HCT116 (cell line): ENCODE results near the gene ZNRF3.

Experiments
- CEBPB ChIP-seq: IDR thresholded peaks from 2 replicates; pipeline ENCODE4 v1.6.1; 2012; ENCODE audit warnings: low read depth
- CTCF ChIP-seq, 3 experiments: fragments of 200-600 bp in 1 of 3; sonication (generic) in 1 of 3; IDR thresholded peaks in 2 of 3; conservative IDR thresholded peaks in 1 of 3; 2 replicates each; pipeline ENCODE4 v1.5.1; 2012 to 2017; ENCODE audit warnings: low read depth in 2 of 3, low read length in 2 of 3, antibody characterized with exemption in 1 of 3, borderline replicate concordance in 1 of 3, control low read depth in 1 of 3, mild to moderate bottlenecking in 1 of 3, mixed read lengths in 1 of 3, mixed run types in 1 of 3, moderate library complexity in 1 of 3; ENCODE audit not compliant: insufficient read depth in 1 of 3
- EZH2 ChIP-seq: fragments of 200-600 bp; sonication (generic); IDR thresholded peaks from 2 replicates; pipeline ENCODE4 v1.6.1; 2017; ENCODE audit warnings: antibody characterized with exemption, mixed run types
- FOSL1 ChIP-seq: IDR thresholded peaks from 2 replicates; pipeline ENCODE4 v1.6.1; 2012; ENCODE audit warnings: low read depth
- POLR2A ChIP-seq: IDR thresholded peaks from 2 replicates; pipeline ENCODE4 v1.7.0; 2011; ENCODE audit warnings: borderline replicate concordance; ENCODE audit not compliant: insufficient read depth, insufficient read length; ENCODE audit errors: extremely low read depth
- POLR2AphosphoS5 ChIP-seq: IDR thresholded peaks from 2 replicates; pipeline ENCODE4 v1.6.1; 2011; ENCODE audit warnings: mild to moderate bottlenecking, low read depth, low read length, moderate library complexity
- ZNF274 ChIP-seq: fragments of 200-500 bp; sonication (Bioruptor generic); IDR thresholded peaks from 2 replicates; pipeline ENCODE4 v1.6.1; 2014; ENCODE audit warnings: mild to moderate bottlenecking, low read depth, low read length, inconsistent platforms

DNA sequence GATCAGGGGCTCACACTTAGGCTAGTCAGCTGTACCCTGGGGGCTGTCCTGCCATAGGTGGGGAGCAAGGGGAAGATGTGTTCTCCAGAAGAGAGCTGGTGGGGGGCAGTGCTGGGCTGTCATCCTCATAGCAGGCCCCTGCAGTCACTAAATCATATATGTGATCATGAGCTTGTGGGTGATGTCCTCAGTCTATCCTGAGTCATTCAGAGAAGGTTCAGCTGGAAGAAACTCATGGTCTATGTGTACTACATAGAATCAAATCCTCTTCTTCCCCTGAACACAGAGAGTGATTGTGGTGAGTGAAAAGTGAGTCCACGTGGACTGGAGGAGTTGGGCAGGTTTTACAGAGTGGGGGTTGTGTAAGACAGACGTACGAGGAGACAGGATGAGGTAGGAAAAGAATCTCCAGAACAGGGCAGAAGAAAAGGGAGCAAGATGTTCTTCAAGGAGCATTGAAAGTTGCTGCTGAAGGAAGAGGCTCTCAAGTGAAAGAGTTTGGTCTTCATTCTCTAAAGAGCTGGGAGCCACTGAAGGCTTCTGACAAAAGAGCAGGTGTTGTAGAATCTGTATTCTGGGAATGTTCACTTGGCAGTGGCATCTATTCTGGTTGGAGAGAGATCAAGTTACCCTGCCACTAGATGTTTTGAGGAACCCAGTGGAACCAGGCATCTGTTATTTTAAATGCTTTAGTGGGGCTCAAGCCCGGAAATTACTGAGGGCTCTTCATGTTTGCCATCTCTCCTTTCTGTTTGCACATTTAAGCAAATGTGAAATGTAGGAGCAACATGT is 109.4 kb downstream of the ZNRF3 start:
- no peak for TF ChIP-seq FOSL1
- no peak for TF ChIP-seq CTCF (IDR thresholded peaks at IDR 0.05 in 2 of 3, conservative IDR thresholded peaks at IDR 0.05 in 1 of 3; ENCODE audit: borderline replicate concordance in 1 of 3, insufficient read depth in 1 of 3, low read depth in 2 of 3, low read length in 2 of 3)
- TF ChIP-seq POLR2A, result no peak
- TF ChIP-seq CEBPB, result no peak
- no peak for TF ChIP-seq POLR2AphosphoS5
- no peak for TF ChIP-seq ZNF274
- no peak for TF ChIP-seq EZH2
